ENCODE measurements around the gene LRP1.

- TF ChIP-seq CTCF (IDR thresholded peaks at IDR 0.05; ENCODE audit: low read depth, low read length, poor library complexity, severe bottlenecking) = no peak
- no peak for TF ChIP-seq EZH2phosphoT487 (IDR thresholded peaks at IDR 0.05; ENCODE audit: borderline replicate concordance, low read length)
These were observed 66.0 kb downstream of the LRP1 start for GRCh38 chr12:57194253-57194652.

Measured in DOHH2 (cell line).